K562 (cell line): ENCODE results near the gene TMEM260. TPM values are rescaled to one million over a fixed set of nuclear protein-coding genes. Genes with fewer than 3 reads are reported as not detected.

Experiments
- ESRRA ChIP-seq: fragments of 450-650 bp; IDR thresholded peaks from 2 replicates; pipeline ENCODE4 v1.6.1; 2014; ENCODE audit warnings: low read depth, mild to moderate bottlenecking, moderate library complexity, borderline replicate concordance
- polyA plus RNA-seq, 8 experiments: library from polyadenylated mRNA; depleted of rRNA in 4 of 8; stranded (reverse) in 5 of 8; unstranded in 3 of 8; fragments of >200 nt; fragmentation: Nextera tagmentation in 2 of 8; fragmentation: Illumina TruSeq in 1 of 8; extraction: Ambion mirVana in 2 of 8; extraction: Trizol in 1 of 8; gene quantifications; 2 replicates each; pipeline versions ENCODE4 v1.2.1 to v1.2.3, GENCODE V29; 2011 to 2014; ENCODE audit warnings: inconsistent platforms in 1 of 8, missing spikeins in 1 of 8
- total RNA-seq, 7 experiments: library from RNA; depleted of rRNA in 6 of 7; stranded (reverse); fragments of >200 nt in 6 of 7; fragmentation: Illumina TruSeq in 2 of 7; extraction: Trizol in 2 of 7; gene quantifications; 2 replicates each; pipeline versions ENCODE4 v1.2.1 to v1.2.3, GENCODE V29; 2011 to 2021; ENCODE audit warnings: low replicate concordance in 1 of 7
- TF ChIP-seq, protein P1 (sequence below): fragments of 250-450 bp; sonication (Bioruptor Pico); IDR thresholded peaks from 2 replicates; pipeline ENCODE4 v1.5.0; 2022; ENCODE audit warnings: mild to moderate bottlenecking
- TF ChIP-seq, protein P2 (sequence below), 2 experiments: fragments of 450-650 bp; conservative IDR thresholded peaks; 2 replicates each; pipeline ENCODE4 v1.6.1; 2017; ENCODE audit warnings: mild to moderate bottlenecking in 2 of 2, moderate library complexity in 2 of 2
- TF ChIP-seq, protein P3 (sequence below), 2 experiments: fragments of 450-650 bp in 1 of 2; sonication (generic) in 1 of 2; formaldehyde crosslinking in 1 of 2; IDR thresholded peaks; 2 replicates each; pipeline versions ENCODE4 v1.7.1 to v1.9.0; 2016 to 2022; ENCODE audit warnings: inconsistent platforms in 1 of 2, mild to moderate bottlenecking in 1 of 2, missing genetic modification reagents in 1 of 2
- TF ChIP-seq, protein P4 (sequence below): conservative IDR thresholded peaks from 2 replicates; pipeline ENCODE4 v1.6.1; 2011; ENCODE audit warnings: low read depth, mild to moderate bottlenecking, low read length; ENCODE audit not compliant: control insufficient read depth
- TF ChIP-seq, protein P5 (sequence below): fragments of 450-650 bp; IDR thresholded peaks from 2 replicates; pipeline ENCODE4 v1.7.0; 2016; ENCODE audit warnings: borderline replicate concordance

TMEM260 gene
- total and polyA plus RNA-seq, 9 of the 15 experiments (the other 6 are each of a cell fraction or from before 2014, with no cell fraction given), result 2.2 to 9.4 (median 6.0) TPM

DNA sequence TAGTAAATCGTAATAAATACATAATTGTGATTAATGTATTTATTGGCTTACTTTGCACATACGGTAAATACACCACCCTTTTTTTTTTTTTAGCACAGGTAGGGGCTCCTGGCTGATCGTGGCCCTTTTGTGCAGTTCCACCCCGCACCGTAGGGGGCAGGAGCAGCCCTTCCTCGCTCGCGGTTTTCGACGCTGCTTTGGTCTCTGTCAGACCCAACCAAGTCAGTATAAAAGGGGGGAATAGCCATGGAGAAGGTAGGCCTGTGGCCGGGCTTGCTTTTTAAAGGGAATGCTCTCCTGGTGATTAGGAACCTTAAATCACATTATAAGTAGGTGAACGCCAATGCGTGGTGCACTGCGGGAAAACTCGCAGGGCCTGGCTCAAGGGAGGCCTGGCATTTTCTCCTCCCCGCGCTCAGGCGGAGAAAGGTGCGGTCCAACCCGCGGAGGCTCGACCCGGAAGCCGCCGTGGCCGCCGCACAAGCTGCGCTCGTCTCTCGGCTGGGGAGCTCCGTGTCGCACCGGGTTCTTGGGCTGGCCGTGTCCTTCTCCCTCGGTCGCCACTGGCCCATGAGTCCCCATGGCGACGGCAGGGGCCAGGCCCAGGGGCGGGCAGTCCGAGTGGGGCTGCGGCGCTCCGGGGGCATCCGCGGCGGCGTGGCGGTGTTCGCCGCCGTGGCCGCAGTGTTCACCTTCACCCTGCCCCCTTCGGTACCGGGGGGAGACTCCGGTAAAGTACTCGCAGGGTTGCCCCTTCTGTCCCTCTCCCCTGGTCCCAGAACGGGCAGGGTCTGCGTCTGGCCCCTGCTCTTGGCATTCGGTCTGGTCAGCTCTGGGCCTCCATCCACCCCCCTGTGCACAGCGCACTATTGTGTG, at the start of gene TMEM260 (continued):
- TF ChIP-seq, protein P1, sequence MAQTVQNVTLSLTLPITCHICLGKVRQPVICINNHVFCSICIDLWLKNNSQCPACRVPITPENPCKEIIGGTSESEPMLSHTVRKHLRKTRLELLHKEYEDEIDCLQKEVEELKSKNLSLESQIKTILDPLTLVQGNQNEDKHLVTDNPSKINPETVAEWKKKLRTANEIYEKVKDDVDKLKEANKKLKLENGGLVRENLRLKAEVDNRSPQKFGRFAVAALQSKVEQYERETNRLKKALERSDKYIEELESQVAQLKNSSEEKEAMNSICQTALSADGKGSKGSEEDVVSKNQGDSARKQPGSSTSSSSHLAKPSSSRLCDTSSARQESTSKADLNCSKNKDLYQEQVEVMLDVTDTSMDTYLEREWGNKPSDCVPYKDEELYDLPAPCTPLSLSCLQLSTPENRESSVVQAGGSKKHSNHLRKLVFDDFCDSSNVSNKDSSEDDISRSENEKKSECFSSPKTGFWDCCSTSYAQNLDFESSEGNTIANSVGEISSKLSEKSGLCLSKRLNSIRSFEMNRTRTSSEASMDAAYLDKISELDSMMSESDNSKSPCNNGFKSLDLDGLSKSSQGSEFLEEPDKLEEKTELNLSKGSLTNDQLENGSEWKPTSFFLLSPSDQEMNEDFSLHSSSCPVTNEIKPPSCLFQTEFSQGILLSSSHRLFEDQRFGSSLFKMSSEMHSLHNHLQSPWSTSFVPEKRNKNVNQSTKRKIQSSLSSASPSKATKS (CRISPR knock-in tag), result no peak
- TF ChIP-seq, protein P2, sequence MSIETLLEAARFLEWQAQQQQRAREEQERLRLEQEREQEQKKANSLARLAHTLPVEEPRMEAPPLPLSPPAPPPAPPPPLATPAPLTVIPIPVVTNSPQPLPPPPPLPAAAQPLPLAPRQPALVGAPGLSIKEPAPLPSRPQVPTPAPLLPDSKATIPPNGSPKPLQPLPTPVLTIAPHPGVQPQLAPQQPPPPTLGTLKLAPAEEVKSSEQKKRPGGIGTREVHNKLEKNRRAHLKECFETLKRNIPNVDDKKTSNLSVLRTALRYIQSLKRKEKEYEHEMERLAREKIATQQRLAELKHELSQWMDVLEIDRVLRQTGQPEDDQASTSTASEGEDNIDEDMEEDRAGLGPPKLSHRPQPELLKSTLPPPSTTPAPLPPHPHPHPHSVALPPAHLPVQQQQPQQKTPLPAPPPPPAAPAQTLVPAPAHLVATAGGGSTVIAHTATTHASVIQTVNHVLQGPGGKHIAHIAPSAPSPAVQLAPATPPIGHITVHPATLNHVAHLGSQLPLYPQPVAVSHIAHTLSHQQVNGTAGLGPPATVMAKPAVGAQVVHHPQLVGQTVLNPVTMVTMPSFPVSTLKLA (conservative IDR thresholded peaks at IDR 0.05), result peak; percentile 48 to 68
- peak; percentile 46; the same call in 1 of the 2 replicates for TF ChIP-seq ESRRA
- TF ChIP-seq, protein P3, sequence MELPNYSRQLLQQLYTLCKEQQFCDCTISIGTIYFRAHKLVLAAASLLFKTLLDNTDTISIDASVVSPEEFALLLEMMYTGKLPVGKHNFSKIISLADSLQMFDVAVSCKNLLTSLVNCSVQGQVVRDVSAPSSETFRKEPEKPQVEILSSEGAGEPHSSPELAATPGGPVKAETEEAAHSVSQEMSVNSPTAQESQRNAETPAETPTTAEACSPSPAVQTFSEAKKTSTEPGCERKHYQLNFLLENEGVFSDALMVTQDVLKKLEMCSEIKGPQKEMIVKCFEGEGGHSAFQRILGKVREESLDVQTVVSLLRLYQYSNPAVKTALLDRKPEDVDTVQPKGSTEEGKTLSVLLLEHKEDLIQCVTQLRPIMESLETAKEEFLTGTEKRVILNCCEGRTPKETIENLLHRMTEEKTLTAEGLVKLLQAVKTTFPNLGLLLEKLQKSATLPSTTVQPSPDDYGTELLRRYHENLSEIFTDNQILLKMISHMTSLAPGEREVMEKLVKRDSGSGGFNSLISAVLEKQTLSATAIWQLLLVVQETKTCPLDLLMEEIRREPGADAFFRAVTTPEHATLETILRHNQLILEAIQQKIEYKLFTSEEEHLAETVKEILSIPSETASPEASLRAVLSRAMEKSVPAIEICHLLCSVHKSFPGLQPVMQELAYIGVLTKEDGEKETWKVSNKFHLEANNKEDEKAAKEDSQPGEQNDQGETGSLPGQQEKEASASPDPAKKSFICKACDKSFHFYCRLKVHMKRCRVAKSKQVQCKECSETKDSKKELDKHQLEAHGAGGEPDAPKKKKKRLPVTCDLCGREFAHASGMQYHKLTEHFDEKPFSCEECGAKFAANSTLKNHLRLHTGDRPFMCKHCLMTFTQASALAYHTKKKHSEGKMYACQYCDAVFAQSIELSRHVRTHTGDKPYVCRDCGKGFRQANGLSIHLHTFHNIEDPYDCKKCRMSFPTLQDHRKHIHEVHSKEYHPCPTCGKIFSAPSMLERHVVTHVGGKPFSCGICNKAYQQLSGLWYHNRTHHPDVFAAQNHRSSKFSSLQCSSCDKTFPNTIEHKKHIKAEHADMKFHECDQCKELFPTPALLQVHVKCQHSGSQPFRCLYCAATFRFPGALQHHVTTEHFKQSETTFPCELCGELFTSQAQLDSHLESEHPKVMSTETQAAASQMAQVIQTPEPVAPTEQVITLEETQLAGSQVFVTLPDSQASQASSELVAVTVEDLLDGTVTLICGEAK (IDR thresholded peaks at IDR 0.05), result no peak
- TF ChIP-seq, protein P3 (CRISPR knock-in tag; IDR thresholded peaks at IDR 0.05), result no peak
- TF ChIP-seq, protein P4, sequence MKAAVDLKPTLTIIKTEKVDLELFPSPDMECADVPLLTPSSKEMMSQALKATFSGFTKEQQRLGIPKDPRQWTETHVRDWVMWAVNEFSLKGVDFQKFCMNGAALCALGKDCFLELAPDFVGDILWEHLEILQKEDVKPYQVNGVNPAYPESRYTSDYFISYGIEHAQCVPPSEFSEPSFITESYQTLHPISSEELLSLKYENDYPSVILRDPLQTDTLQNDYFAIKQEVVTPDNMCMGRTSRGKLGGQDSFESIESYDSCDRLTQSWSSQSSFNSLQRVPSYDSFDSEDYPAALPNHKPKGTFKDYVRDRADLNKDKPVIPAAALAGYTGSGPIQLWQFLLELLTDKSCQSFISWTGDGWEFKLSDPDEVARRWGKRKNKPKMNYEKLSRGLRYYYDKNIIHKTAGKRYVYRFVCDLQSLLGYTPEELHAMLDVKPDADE, result no peak
- TF ChIP-seq, protein P5, sequence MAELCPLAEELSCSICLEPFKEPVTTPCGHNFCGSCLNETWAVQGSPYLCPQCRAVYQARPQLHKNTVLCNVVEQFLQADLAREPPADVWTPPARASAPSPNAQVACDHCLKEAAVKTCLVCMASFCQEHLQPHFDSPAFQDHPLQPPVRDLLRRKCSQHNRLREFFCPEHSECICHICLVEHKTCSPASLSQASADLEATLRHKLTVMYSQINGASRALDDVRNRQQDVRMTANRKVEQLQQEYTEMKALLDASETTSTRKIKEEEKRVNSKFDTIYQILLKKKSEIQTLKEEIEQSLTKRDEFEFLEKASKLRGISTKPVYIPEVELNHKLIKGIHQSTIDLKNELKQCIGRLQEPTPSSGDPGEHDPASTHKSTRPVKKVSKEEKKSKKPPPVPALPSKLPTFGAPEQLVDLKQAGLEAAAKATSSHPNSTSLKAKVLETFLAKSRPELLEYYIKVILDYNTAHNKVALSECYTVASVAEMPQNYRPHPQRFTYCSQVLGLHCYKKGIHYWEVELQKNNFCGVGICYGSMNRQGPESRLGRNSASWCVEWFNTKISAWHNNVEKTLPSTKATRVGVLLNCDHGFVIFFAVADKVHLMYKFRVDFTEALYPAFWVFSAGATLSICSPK, result no peak
